ENCODE data around the gene CDIPT. TPM values are rescaled to one million over a fixed set of nuclear protein-coding genes. Genes with fewer than 3 reads are reported as not detected.

CDIPT gene
- total RNA-seq, 1 donor from 2014 or later = 24.5 TPM

GRCh38 chr16:29849505-29849904 is 13.5 kb downstream of the CDIPT start:
- H3K27ac ChIP-seq (ENCODE audit: low read depth, low read length) = no peak overlapping the region
- H3K27me3 ChIP-seq (ENCODE audit: control insufficient read depth in 3 of 3, insufficient read depth in 3 of 3, low read length in 3 of 3) = no peaks in the 10 kb centered on the region
- H3K36me3 ChIP-seq (ENCODE audit: control insufficient read depth in 3 of 3, insufficient read depth in 3 of 3, low read length in 3 of 3) = peaks cover 18 to 29% (median 24%) of the 10 kb centered on the region in 3 donors
- no peaks in the 10 kb centered on the region for H3K4me1 ChIP-seq (ENCODE audit: control insufficient read depth in 3 of 3, insufficient read depth in 3 of 3, low read length in 3 of 3)
- H3K9me3 ChIP-seq (ENCODE audit: control insufficient read depth in 3 of 3, low read length in 3 of 3) = no peaks in the 10 kb centered on the region
- H3K9ac ChIP-seq (ENCODE audit: low read depth in 1 of 3, low read length in 3 of 3) = no peak overlapping the region
- no peak overlapping the region for H3K4me3 ChIP-seq (ENCODE audit: low read length in 3 of 3)

GRCh38 chr16:29848420-29849297 is 14.4 kb downstream of the CDIPT start:
- Histone ChIP-seq H3K27ac (ENCODE audit: low read depth, low read length) (no peak overlapping the region), H3K36me3 (ENCODE audit: control insufficient read depth in 3 of 3, insufficient read depth in 3 of 3, low read length in 3 of 3) (peaks cover 22 to 31% (median 30%) of the 10 kb centered on the region in 3 donors)

GRCh38 chr16:29845656-29846055 is 17.4 kb downstream of the CDIPT start:
- H3K4me3 ChIP-seq (ENCODE audit: low read length in 3 of 3) = no peak overlapping the region
- H3K4me1 ChIP-seq (ENCODE audit: control insufficient read depth in 3 of 3, insufficient read depth in 3 of 3, low read length in 3 of 3) = no peaks in the 10 kb centered on the region
- no peak overlapping the region for H3K27ac ChIP-seq (ENCODE audit: low read depth, low read length)
- peaks cover 39 to 54% (median 49%) of the 10 kb centered on the region in 3 donors for H3K36me3 ChIP-seq (ENCODE audit: control insufficient read depth in 3 of 3, insufficient read depth in 3 of 3, low read length in 3 of 3)
- H3K27me3 ChIP-seq (ENCODE audit: control insufficient read depth in 3 of 3, insufficient read depth in 3 of 3, low read length in 3 of 3) = no peaks in the 10 kb centered on the region
- H3K9ac ChIP-seq (ENCODE audit: low read depth in 1 of 3, low read length in 3 of 3) = no peak overlapping the region
- no peaks in the 10 kb centered on the region for H3K9me3 ChIP-seq (ENCODE audit: control insufficient read depth in 3 of 3, low read length in 3 of 3)

More at GRCh38 chr16:29848420-29849297, 14.4 kb downstream of the CDIPT start:
- H3K27me3 ChIP-seq (ENCODE audit: control insufficient read depth in 3 of 3, insufficient read depth in 3 of 3, low read length in 3 of 3) = no peaks in the 10 kb centered on the region
- peak overlapping the region in 1 of 3 donors; percentile 16 for H3K9ac ChIP-seq (ENCODE audit: low read depth in 1 of 3, low read length in 3 of 3)
- no peaks in the 10 kb centered on the region for H3K4me1 ChIP-seq (ENCODE audit: control insufficient read depth in 3 of 3, insufficient read depth in 3 of 3, low read length in 3 of 3)
- no peak overlapping the region for H3K4me3 ChIP-seq (ENCODE audit: low read length in 3 of 3)
- H3K9me3 ChIP-seq (ENCODE audit: control insufficient read depth in 3 of 3, low read length in 3 of 3) = no peaks in the 10 kb centered on the region

- Histone ChIP-seq H3K27ac (ENCODE audit: low read depth, low read length) (no peak overlapping the region), H3K4me3 (ENCODE audit: low read length in 3 of 3) (no peak overlapping the region), H3K36me3 (ENCODE audit: control insufficient read depth in 3 of 3, insufficient read depth in 3 of 3, low read length in 3 of 3) (peaks cover 44 to 62% (median 58%) of the 10 kb centered on the region in 3 donors)
These were observed 18.3 kb downstream of the CDIPT start for GRCh38 chr16:29844575-29845331.

GRCh38 chr16:29843931-29844330 is 19.1 kb downstream of the CDIPT start:
- Histone ChIP-seq H3K27ac (ENCODE audit: low read depth, low read length) (no peak overlapping the region), H3K4me1 (ENCODE audit: control insufficient read depth in 3 of 3, insufficient read depth in 3 of 3, low read length in 3 of 3) (no peaks in the 10 kb centered on the region), H3K9ac (ENCODE audit: low read depth in 1 of 3, low read length in 3 of 3) (no peak overlapping the region), H3K4me3 (ENCODE audit: low read length in 3 of 3) (no peak overlapping the region), H3K36me3 (ENCODE audit: control insufficient read depth in 3 of 3, insufficient read depth in 3 of 3, low read length in 3 of 3) (peaks cover 46 to 62% (median 61%) of the 10 kb centered on the region in 3 donors), H3K27me3 (ENCODE audit: control insufficient read depth in 3 of 3, insufficient read depth in 3 of 3, low read length in 3 of 3) (no peaks in the 10 kb centered on the region), H3K9me3 (ENCODE audit: control insufficient read depth in 3 of 3, low read length in 3 of 3) (no peaks in the 10 kb centered on the region)

More at GRCh38 chr16:29844575-29845331, 18.3 kb downstream of the CDIPT start:
- H3K27me3 ChIP-seq (ENCODE audit: control insufficient read depth in 3 of 3, insufficient read depth in 3 of 3, low read length in 3 of 3) = no peaks in the 10 kb centered on the region
- H3K4me1 ChIP-seq (ENCODE audit: control insufficient read depth in 3 of 3, insufficient read depth in 3 of 3, low read length in 3 of 3) = no peaks in the 10 kb centered on the region
- H3K9me3 ChIP-seq (ENCODE audit: control insufficient read depth in 3 of 3, low read length in 3 of 3) = no peaks in the 10 kb centered on the region
- H3K9ac ChIP-seq (ENCODE audit: low read depth in 1 of 3, low read length in 3 of 3) = no peak overlapping the region

- Histone ChIP-seq H3K9me3 (ENCODE audit: control insufficient read depth in 3 of 3, low read length in 3 of 3) (no peaks in the 10 kb centered on the region), H3K4me3 (ENCODE audit: low read length in 3 of 3) (no peak overlapping the region), H3K36me3 (ENCODE audit: control insufficient read depth in 3 of 3, insufficient read depth in 3 of 3, low read length in 3 of 3) (peaks cover 48 to 67% (median 64%) of the 10 kb centered on the region in 3 donors), H3K9ac (ENCODE audit: low read depth in 1 of 3, low read length in 3 of 3) (no peak overlapping the region), H3K27me3 (ENCODE audit: control insufficient read depth in 3 of 3, insufficient read depth in 3 of 3, low read length in 3 of 3) (no peaks in the 10 kb centered on the region), H3K27ac (ENCODE audit: low read depth, low read length) (no peak overlapping the region), H3K4me1 (ENCODE audit: control insufficient read depth in 3 of 3, insufficient read depth in 3 of 3, low read length in 3 of 3) (no peaks in the 10 kb centered on the region)
These were observed 20.2 kb downstream of the CDIPT start for GRCh38 chr16:29842732-29843346.

- Histone ChIP-seq H3K4me3 (ENCODE audit: low read length in 3 of 3) (no peak overlapping the region), H3K4me1 (ENCODE audit: control insufficient read depth in 3 of 3, insufficient read depth in 3 of 3, low read length in 3 of 3) (no peaks in the 10 kb centered on the region), H3K36me3 (ENCODE audit: control insufficient read depth in 3 of 3, insufficient read depth in 3 of 3, low read length in 3 of 3) (peaks cover 48 to 67% (median 67%) of the 10 kb centered on the region in 3 donors), H3K9ac (ENCODE audit: low read depth in 1 of 3, low read length in 3 of 3) (no peak overlapping the region), H3K9me3 (ENCODE audit: control insufficient read depth in 3 of 3, low read length in 3 of 3) (no peaks in the 10 kb centered on the region), H3K27ac (ENCODE audit: low read depth, low read length) (no peak overlapping the region), H3K27me3 (ENCODE audit: control insufficient read depth in 3 of 3, insufficient read depth in 3 of 3, low read length in 3 of 3) (no peaks in the 10 kb centered on the region)
These were observed 21.4 kb downstream of the CDIPT start for GRCh38 chr16:29841631-29842030.

GRCh38 chr16:29840240-29840639 is 22.8 kb downstream of the CDIPT start:
- Histone ChIP-seq H3K27me3 (ENCODE audit: control insufficient read depth in 3 of 3, insufficient read depth in 3 of 3, low read length in 3 of 3) (no peaks in the 10 kb centered on the region), H3K27ac (ENCODE audit: low read depth, low read length) (no peak overlapping the region), H3K9ac (ENCODE audit: low read depth in 1 of 3, low read length in 3 of 3) (no peak overlapping the region), H3K9me3 (ENCODE audit: control insufficient read depth in 3 of 3, low read length in 3 of 3) (no peaks in the 10 kb centered on the region), H3K4me1 (ENCODE audit: control insufficient read depth in 3 of 3, insufficient read depth in 3 of 3, low read length in 3 of 3) (no peaks in the 10 kb centered on the region), H3K36me3 (ENCODE audit: control insufficient read depth in 3 of 3, insufficient read depth in 3 of 3, low read length in 3 of 3) (peaks cover 47 to 65% (median 55%) of the 10 kb centered on the region in 3 donors), H3K4me3 (ENCODE audit: low read length in 3 of 3) (no peak overlapping the region)

- Histone ChIP-seq H3K4me1 (ENCODE audit: control insufficient read depth in 3 of 3, insufficient read depth in 3 of 3, low read length in 3 of 3) (no peaks in the 10 kb centered on the region), H3K27ac (ENCODE audit: low read depth, low read length) (no peak overlapping the region), H3K36me3 (ENCODE audit: control insufficient read depth in 3 of 3, insufficient read depth in 3 of 3, low read length in 3 of 3) (peaks cover 49 to 66% (median 55%) of the 10 kb centered on the region in 3 donors), H3K4me3 (ENCODE audit: low read length in 3 of 3) (no peak overlapping the region), H3K9ac (ENCODE audit: low read depth in 1 of 3, low read length in 3 of 3) (no peak overlapping the region), H3K9me3 (ENCODE audit: control insufficient read depth in 3 of 3, low read length in 3 of 3) (no peaks in the 10 kb centered on the region), H3K27me3 (ENCODE audit: control insufficient read depth in 3 of 3, insufficient read depth in 3 of 3, low read length in 3 of 3) (no peaks in the 10 kb centered on the region)
These were observed 23.2 kb downstream of the CDIPT start for GRCh38 chr16:29839822-29840221.

All from skeletal muscle tissue (tissue), 4 donors.